SK-N-SH (cell line): Measurements from ENCODE around the gene MROH2A. TPM values are rescaled to one million over a fixed set of nuclear protein-coding genes. Genes with fewer than 3 reads are reported as not detected.

Experiments used
- CTCF ChIA-PET: fragments of 300-600, 350-600 bp; formaldehyde crosslinking; extraction: SDS; loops from one replicate; lab custom pipeline; 2021; lab: Yijun Ruan, JAX
- POLR2A ChIA-PET: fragments of 350-600 bp; sonication (Branson Sonifier 250); formaldehyde crosslinking; extraction: SDS; loops from one replicate; lab custom pipeline; 2020; ENCODE audit warnings: antibody characterized with exemption, inconsistent platforms; lab: Yijun Ruan, JAX
- DNase-seq: peaks from one replicate; pipeline ENCODE4 v3.0.0; 2012
- H2AFZ ChIP-seq: fragments of 200-600 bp; sonication (generic); 2 replicates; pipeline ENCODE4 v1.8.1; 2016; ENCODE audit warnings: antibody characterized with exemption, mild to moderate bottlenecking, low read depth
- H3F3A ChIP-seq: fragments of 200-600 bp; sonication (generic); replicated peaks from 2 replicates; pipeline ENCODE3; 2016; ENCODE audit warnings: antibody characterized with exemption, mild to moderate bottlenecking; ENCODE audit not compliant: insufficient read depth
- H3K27ac ChIP-seq, 2 experiments: fragments of 200-500 bp in 1 of 2; fragments of 200-600 bp in 1 of 2; sonication (Bioruptor generic) in 1 of 2; sonication (generic), shearing (Covaris generic) in 1 of 2; 2 replicates each; pipeline versions ENCODE4 v1.5.1 to v1.6.1; 2014 to 2016; ENCODE audit warnings: low read depth in 2 of 2, inconsistent platforms in 1 of 2, low read length in 1 of 2, mild to moderate bottlenecking in 1 of 2, mixed read lengths in 1 of 2
- H3K27me3 ChIP-seq: fragments of 200-600 bp; sonication (generic), shearing (Covaris generic); 2 replicates; pipeline ENCODE4 v1.6.1; 2016; ENCODE audit warnings: mixed run types; ENCODE audit not compliant: insufficient read depth
- H3K36me3 ChIP-seq, 2 experiments: fragments of 200-500 bp in 1 of 2; fragments of 200-600 bp in 1 of 2; sonication (Bioruptor generic) in 1 of 2; sonication (generic) in 1 of 2; replicated peaks in 1 of 2; 2 replicates each; pipeline versions ENCODE3 to v1.5.1; 2014 to 2016; ENCODE audit warnings: low read length in 1 of 2, mild to moderate bottlenecking in 1 of 2; ENCODE audit not compliant: insufficient read depth in 2 of 2, control insufficient read depth in 1 of 2
- H3K4me1 ChIP-seq, 2 experiments: fragments of 200-500 bp in 1 of 2; fragments of 200-600 bp in 1 of 2; sonication (Bioruptor generic) in 1 of 2; sonication (generic), shearing (Covaris generic) in 1 of 2; 2 replicates each; pipeline versions ENCODE4 v1.5.1 to v1.6.1; 2014 to 2016; ENCODE audit warnings: low read depth in 1 of 2, low read length in 1 of 2, mixed run types in 1 of 2; ENCODE audit not compliant: insufficient read depth in 2 of 2, control insufficient read depth in 1 of 2
- H3K4me2 ChIP-seq: fragments of 200-600 bp; sonication (generic), shearing (Covaris generic); 2 replicates; pipeline ENCODE4 v1.6.1; 2017; ENCODE audit warnings: mixed run types
- H3K4me3 ChIP-seq, 2 experiments: fragments of 200-500 bp in 1 of 2; fragments of 200-600 bp in 1 of 2; sonication (Bioruptor generic) in 1 of 2; sonication (generic), shearing (Covaris generic) in 1 of 2; 2 replicates each; pipeline versions ENCODE4 v1.5.1 to v1.8.1; 2014 to 2016; ENCODE audit warnings: low read depth in 2 of 2, inconsistent platforms in 1 of 2, low read length in 1 of 2, mild to moderate bottlenecking in 1 of 2, mixed read lengths in 1 of 2, moderate library complexity in 1 of 2
- H3K79me2 ChIP-seq: fragments of 200-600 bp; sonication (generic); 2 replicates; pipeline ENCODE4 v1.8.1; 2017; ENCODE audit warnings: mild to moderate bottlenecking; ENCODE audit not compliant: insufficient read depth
- H3K9ac ChIP-seq: fragments of 200-600 bp; sonication (generic); 2 replicates; pipeline ENCODE4 v1.6.1; 2017; ENCODE audit warnings: mixed run types
- H3K9me2 ChIP-seq: fragments of 200-600 bp; sonication (generic); 2 replicates; pipeline ENCODE4 v1.6.1; 2017; ENCODE audit warnings: mixed run types
- H3K9me3 ChIP-seq: fragments of 200-600 bp; sonication (generic); 2 replicates; pipeline ENCODE4 v1.6.1; 2017; ENCODE audit warnings: mixed run types, mild to moderate bottlenecking, moderate library complexity
- H4K20me1 ChIP-seq: fragments of 200-600 bp; sonication (generic); 2 replicates; pipeline ENCODE4 v1.6.1; 2017; ENCODE audit warnings: mild to moderate bottlenecking, mixed run types; ENCODE audit not compliant: insufficient read depth
- CHD2 ChIP-seq: fragments of 150-350 bp; IDR thresholded peaks from 2 replicates; pipeline ENCODE4 v1.6.1; 2018; ENCODE audit warnings: low read length; ENCODE audit not compliant: partially characterized antibody
- EP300 ChIP-seq, 2 experiments: IDR thresholded peaks; 2 replicates each; pipeline versions ENCODE4 v1.4.0 to v1.6.1; 2012; ENCODE audit warnings: borderline replicate concordance in 1 of 2, low read depth in 1 of 2, low read length in 1 of 2
- JUND ChIP-seq: IDR thresholded peaks from 2 replicates; pipeline ENCODE4 v1.4.0; 2012
- MXI1 ChIP-seq: IDR thresholded peaks from 2 replicates; pipeline ENCODE4 v1.6.1; 2012; ENCODE audit warnings: mild to moderate bottlenecking, low read depth, low read length, improper control_type of control experiment
- PBX3 ChIP-seq: IDR thresholded peaks from 2 replicates; pipeline ENCODE4; 2012
- POLR2AphosphoS5 ChIP-seq: IDR thresholded peaks from 2 replicates; pipeline ENCODE4 v1.6.1; 2012; ENCODE audit warnings: low read depth, low read length
- RAD21 ChIP-seq: IDR thresholded peaks from 2 replicates; pipeline ENCODE4 v1.6.1; 2012; ENCODE audit warnings: mild to moderate bottlenecking, low read length
- SMC3 ChIP-seq: IDR thresholded peaks from 2 replicates; pipeline ENCODE4 v1.6.1; 2012; ENCODE audit warnings: low read depth, low read length, improper control_type of control experiment
- YY1 ChIP-seq: IDR thresholded peaks from 2 replicates; pipeline ENCODE4 v1.4.0; 2012; ENCODE audit warnings: low read depth, mild to moderate bottlenecking
- WGBS: methylation state at CpG from one replicate; pipeline ENCODE4 v1.1.6; 2017; ENCODE audit warnings: low lambda C conversion rate; 5-methylcytosine and 5-hydroxymethylcytosine counted together
- polyA plus RNA-seq, 3 experiments: library from polyadenylated mRNA; depleted of rRNA; stranded (reverse); fragments of >200 nt; gene quantifications; 2 replicates each; pipeline ENCODE4 v1.2.3, GENCODE V29; 2012
- TF ChIP-seq, protein P1 (sequence below): IDR thresholded peaks from 2 replicates; pipeline ENCODE4 v1.4.0; 2012; ENCODE audit warnings: low read depth
- TF ChIP-seq, protein P2 (sequence below): fragments of 150-350 bp; IDR thresholded peaks from 2 replicates; pipeline ENCODE4 v1.6.1; 2017; ENCODE audit warnings: antibody characterized with exemption, low read length, low read depth, borderline replicate concordance

Gene MROH2A
- polyA plus RNA-seq, 1 of the 3 experiments (the other 2 are of a cell fraction): 0.02 TPM

DNA sequence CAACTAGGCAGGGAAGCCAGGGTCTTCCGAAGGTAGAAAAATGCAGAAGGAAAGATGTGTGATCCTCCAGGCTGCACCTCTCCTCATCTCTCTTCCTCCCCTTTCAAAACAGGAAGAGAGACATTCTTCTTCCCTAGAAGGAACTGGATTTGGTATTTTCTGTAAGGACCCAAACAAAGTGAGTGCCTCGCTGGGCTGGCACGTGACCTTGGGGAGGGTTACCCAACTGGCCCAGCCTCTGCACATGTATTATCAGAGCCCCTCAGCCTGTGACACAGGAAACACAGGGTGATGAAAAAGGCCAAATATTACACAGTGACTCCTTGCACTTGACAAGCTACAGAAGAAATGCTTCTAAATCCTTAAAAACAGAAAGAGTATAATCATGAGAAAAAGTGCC, 73.9 kb downstream of the MROH2A start:
- WGBS: 71% methylated on average over 2 of the region's 3 CpGs
- peak overlapping the region; percentile 96 for H3K4me2 ChIP-seq
- ChIA-PET POLR2A (no interaction called here), CTCF (interaction anchor here (1.1 kb wide), 1 partner anchor 9 kb away, joined by 3 read pairs; no protein-coding TSS in a partner anchor)
- no peaks in the 10 kb centered on the region for H3K9me2 ChIP-seq
- H3K9me3 ChIP-seq: no peaks in the 10 kb centered on the region
- H3K4me3 ChIP-seq: peak overlapping the region in 1 of 2 experiments; percentile 93; a peak in 3 of 4 replicates
- DNase-seq: no peak
- H3K27ac ChIP-seq: no peak overlapping the region; a peak in 1 of 4 replicates
- H4K20me1 ChIP-seq: peaks cover 25% of the 10 kb centered on the region; the same call in 1 of the 2 replicates
- peaks cover 11 to 26% of the 10 kb centered on the region in 2 experiments; a peak in 2 of 4 replicates for H3K4me1 ChIP-seq
- H3F3A ChIP-seq: peaks cover 3% of the 10 kb centered on the region
- no peak for TF ChIP-seq JUND
- no peak for TF ChIP-seq RAD21
- TF ChIP-seq MXI1: no peak
- no peak for TF ChIP-seq POLR2AphosphoS5
- H3K36me3 ChIP-seq: peaks cover 14 to 33% of the 10 kb centered on the region in 2 experiments
- H3K9ac ChIP-seq: peak overlapping the region; percentile 88; the same call in 1 of the 2 replicates
- peak overlapping the region; percentile 95 for H2AFZ ChIP-seq
- H3K27me3 ChIP-seq: no peaks in the 10 kb centered on the region
- peaks cover 73% of the 10 kb centered on the region for H3K79me2 ChIP-seq

GRCh38 chr2:233853353-233853752, 75.2 kb downstream of the MROH2A start:
- Histone ChIP-seq H3K79me2 (peaks cover 60% of the 10 kb centered on the region), H3K27ac (no peak overlapping the region), H3K9me3 (no peaks in the 10 kb centered on the region), H3K9ac (peak overlapping the region; percentile 88), H3K9me2 (no peaks in the 10 kb centered on the region), H3K4me2 (peak overlapping the region; percentile 96), H3K36me3 (peaks cover 14 to 26% of the 10 kb centered on the region in 2 experiments)
- DNase-seq: no peak
- CTCF ChIA-PET: no interaction called here
- WGBS: 37% methylated on average over 7 of the region's 8 CpGs
- POLR2A ChIA-PET: interaction anchor here (0.6 kb wide), 1 partner anchor 14 kb away, joined by 4 read pairs; no protein-coding TSS in a partner anchor
- TF ChIP-seq CHD2 (no peak), EP300 (IDR thresholded peaks at IDR 0.05; ENCODE audit: borderline replicate concordance in 1 of 2, low read depth in 1 of 2, low read length in 1 of 2) (no peak), PBX3 (no peak), YY1 (no peak), SMC3 (no peak)
- TF ChIP-seq, protein P1, sequence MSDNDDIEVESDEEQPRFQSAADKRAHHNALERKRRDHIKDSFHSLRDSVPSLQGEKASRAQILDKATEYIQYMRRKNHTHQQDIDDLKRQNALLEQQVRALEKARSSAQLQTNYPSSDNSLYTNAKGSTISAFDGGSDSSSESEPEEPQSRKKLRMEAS: no peak
- TF ChIP-seq, protein P2, sequence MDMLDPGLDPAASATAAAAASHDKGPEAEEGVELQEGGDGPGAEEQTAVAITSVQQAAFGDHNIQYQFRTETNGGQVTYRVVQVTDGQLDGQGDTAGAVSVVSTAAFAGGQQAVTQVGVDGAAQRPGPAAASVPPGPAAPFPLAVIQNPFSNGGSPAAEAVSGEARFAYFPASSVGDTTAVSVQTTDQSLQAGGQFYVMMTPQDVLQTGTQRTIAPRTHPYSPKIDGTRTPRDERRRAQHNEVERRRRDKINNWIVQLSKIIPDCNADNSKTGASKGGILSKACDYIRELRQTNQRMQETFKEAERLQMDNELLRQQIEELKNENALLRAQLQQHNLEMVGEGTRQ: no peak
- TF ChIP-seq, all 33 proteins: peak for 0
- Histone ChIP-seq H3F3A (peaks cover 3% of the 10 kb centered on the region), H3K27me3 (no peaks in the 10 kb centered on the region), H3K4me3 (peak overlapping the region; percentile 92 to 93), H4K20me1 (peaks cover 21% of the 10 kb centered on the region; the same call in 1 of the 2 replicates), H2AFZ (peak overlapping the region; percentile 95), H3K4me1 (peaks cover 11 to 20% of the 10 kb centered on the region in 2 experiments; a peak in 2 of 4 replicates)
